Astrocyte (in vitro differentiated cells and primary cell): ENCODE data around the gene POLN. TPM values are rescaled to one million over a fixed set of nuclear protein-coding genes. Genes with fewer than 3 reads are reported as not detected.

Source experiments
- DNase-seq: peaks from one replicate; pipeline ENCODE4 v3.0.0-alpha.2; 2010; ENCODE audit warnings: low read depth
- FAIRE-seq: peaks from 2 replicates; lab custom pipeline; 2011; peaks lifted over from hg19 to GRCh38; lab: Jason Lieb, UNC
- H2AFZ ChIP-seq: 2 replicates; pipeline ENCODE4 v1.6.0; 2012; ENCODE audit warnings: low read depth, low read length, inconsistent platforms
- H3K27ac ChIP-seq: 2 replicates; pipeline ENCODE4 v1.5.1; 2011; ENCODE audit warnings: low read depth, low read length, inconsistent platforms
- H3K27me3 ChIP-seq: 2 replicates; pipeline ENCODE4 v1.6.0; 2011; ENCODE audit warnings: low read length, inconsistent platforms; ENCODE audit not compliant: insufficient read depth
- H3K36me3 ChIP-seq: 2 replicates; pipeline ENCODE4 v1.5.1; 2011; ENCODE audit warnings: low read length, inconsistent platforms; ENCODE audit not compliant: insufficient read depth
- H3K4me1 ChIP-seq: 2 replicates; pipeline ENCODE4 v1.5.1; 2011; ENCODE audit warnings: low read length, inconsistent platforms; ENCODE audit not compliant: insufficient read depth
- H3K4me2 ChIP-seq: 2 replicates; pipeline ENCODE4 v1.6.0; 2012; ENCODE audit warnings: low read length, inconsistent platforms
- H3K4me3 ChIP-seq: 2 replicates; pipeline ENCODE4 v1.5.1; 2011; ENCODE audit warnings: low read depth, mild to moderate bottlenecking, low read length, inconsistent platforms; ENCODE audit not compliant: insufficient read depth
- H3K79me2 ChIP-seq: 2 replicates; pipeline ENCODE4 v1.6.0; 2012; ENCODE audit warnings: mild to moderate bottlenecking, low read length, inconsistent platforms; ENCODE audit not compliant: insufficient read depth
- H3K9ac ChIP-seq: 2 replicates; pipeline ENCODE4 v1.6.0; 2012; ENCODE audit warnings: mild to moderate bottlenecking, low read length, inconsistent platforms
- H3K9me3 ChIP-seq: 2 replicates; pipeline ENCODE4 v1.5.1; 2012; ENCODE audit warnings: low read depth, mild to moderate bottlenecking, low read length, inconsistent platforms; ENCODE audit not compliant: insufficient read depth
- H4K20me1 ChIP-seq: 2 replicates; pipeline ENCODE4 v1.6.0; 2012; ENCODE audit warnings: low read length, inconsistent platforms; ENCODE audit not compliant: insufficient read depth
- H3K27ac Mint-ChIP-seq: one replicate; pipeline ENCODE4 v1.8.0; 2021; ENCODE audit warnings: mild to moderate bottlenecking, mixed read lengths; ENCODE audit not compliant: unreplicated experiment
- H3K27me3 Mint-ChIP-seq: one replicate; pipeline ENCODE4 v1.8.0; 2021; ENCODE audit warnings: low read depth, mixed read lengths; ENCODE audit not compliant: unreplicated experiment
- H3K36me3 Mint-ChIP-seq: one replicate; pipeline ENCODE4 v1.8.0; 2021; ENCODE audit warnings: low read depth, mixed read lengths; ENCODE audit not compliant: unreplicated experiment
- H3K4me1 Mint-ChIP-seq: one replicate; pipeline ENCODE4 v1.8.0; 2021; ENCODE audit warnings: low read depth, mixed read lengths; ENCODE audit not compliant: unreplicated experiment
- H3K4me3 Mint-ChIP-seq: one replicate; pipeline ENCODE4 v1.8.0; 2021; ENCODE audit warnings: mild to moderate bottlenecking, moderate library complexity, mixed read lengths; ENCODE audit not compliant: unreplicated experiment
- H3K9me3 Mint-ChIP-seq: one replicate; pipeline ENCODE4 v1.8.0; 2021; ENCODE audit warnings: mild to moderate bottlenecking, mixed read lengths; ENCODE audit not compliant: unreplicated experiment
- CTCF ChIP-seq: IDR thresholded peaks from 2 replicates; pipeline ENCODE4 v1.5.1; 2011; ENCODE audit warnings: low read depth, mild to moderate bottlenecking, inconsistent platforms, low read length, moderate library complexity; ENCODE audit not compliant: insufficient read depth
- EZH2 ChIP-seq: IDR thresholded peaks from 2 replicates; pipeline ENCODE4 v1.6.1; 2012; ENCODE audit warnings: mild to moderate bottlenecking, low read length, inconsistent platforms; ENCODE audit not compliant: insufficient read depth
- total RNA-seq: library from RNA; stranded (reverse); gene quantifications from 2 replicates; pipeline ENCODE4 v1.2.1, GENCODE V29; 2021

Gene POLN
- total RNA-seq, 1 donor from 2014 or later, result 3.1 TPM

- TF ChIP-seq CTCF (no peak), EZH2 (no peak)
- no peak overlapping the region for H3K4me3 ChIP-seq
- Mint-ChIP-seq H3K36me3 (peaks cover 5% of the 10 kb centered on the region), H3K4me3 (no peak overlapping the region), H3K9me3 (no peaks in the 10 kb centered on the region), H3K4me1 (peaks cover 11% of the 10 kb centered on the region), H3K27ac (no peak overlapping the region), H3K27me3 (peaks cover 38% of the 10 kb centered on the region)
- no peaks in the 10 kb centered on the region for H3K36me3 ChIP-seq
- no peaks in the 10 kb centered on the region for H3K9me3 ChIP-seq
- no peak overlapping the region for H3K4me2 ChIP-seq
- peaks cover 7% of the 10 kb centered on the region for H3K4me1 ChIP-seq
- FAIRE-seq (no peak), DNase-seq (no peak)
- no peak overlapping the region for H3K9ac ChIP-seq
- H4K20me1 ChIP-seq, result no peaks in the 10 kb centered on the region
- H3K27me3 ChIP-seq, result no peaks in the 10 kb centered on the region
- no peaks in the 10 kb centered on the region for H3K79me2 ChIP-seq
- H2AFZ ChIP-seq, result no peak overlapping the region
- no peak overlapping the region for H3K27ac ChIP-seq
Observed at GRCh38 chr4:2138846-2139500, 102.9 kb downstream of the POLN start.

GRCh38 chr4:2136726-2137125 lies 105.2 kb downstream of the POLN start:
- H2AFZ ChIP-seq, result no peak overlapping the region
- no peaks in the 10 kb centered on the region for H4K20me1 ChIP-seq
- Mint-ChIP-seq H3K27me3 (peaks cover 41% of the 10 kb centered on the region), H3K9me3 (peaks cover 13% of the 10 kb centered on the region), H3K27ac (no peak overlapping the region), H3K36me3 (peaks cover 5% of the 10 kb centered on the region), H3K4me3 (no peak overlapping the region), H3K4me1 (peaks cover 4% of the 10 kb centered on the region)
- H3K27ac ChIP-seq, result no peak overlapping the region
- H3K9me3 ChIP-seq, result peaks cover 2% of the 10 kb centered on the region
- no peak overlapping the region for H3K4me2 ChIP-seq
- no peak for DNase-seq
- no peak for FAIRE-seq
- TF ChIP-seq CTCF, result no peak
- TF ChIP-seq EZH2, result no peak
- no peak overlapping the region for H3K4me3 ChIP-seq
- H3K79me2 ChIP-seq, result no peaks in the 10 kb centered on the region
- H3K4me1 ChIP-seq, result peaks cover under 1% of the 10 kb centered on the region
- H3K27me3 ChIP-seq, result no peaks in the 10 kb centered on the region
- no peaks in the 10 kb centered on the region for H3K36me3 ChIP-seq
- no peak overlapping the region for H3K9ac ChIP-seq

- Mint-ChIP-seq H3K4me3 (no peak overlapping the region), H3K9me3 (peaks cover 18% of the 10 kb centered on the region), H3K4me1 (peaks cover 4% of the 10 kb centered on the region), H3K27me3 (peaks cover 34% of the 10 kb centered on the region), H3K36me3 (peaks cover 5% of the 10 kb centered on the region), H3K27ac (no peak overlapping the region)
- DNase-seq, result peak; percentile 28
- Histone ChIP-seq H3K27ac (no peak overlapping the region), H3K9ac (no peak overlapping the region), H4K20me1 (no peaks in the 10 kb centered on the region), H3K4me2 (no peak overlapping the region), H3K36me3 (no peaks in the 10 kb centered on the region), H2AFZ (no peak overlapping the region), H3K79me2 (no peaks in the 10 kb centered on the region), H3K4me3 (no peak overlapping the region), H3K9me3 (peaks cover 5% of the 10 kb centered on the region), H3K27me3 (no peaks in the 10 kb centered on the region), H3K4me1 (no peaks in the 10 kb centered on the region)
- TF ChIP-seq EZH2 (no peak), CTCF (no peak)
- FAIRE-seq, result no peak
Observed at GRCh38 chr4:2135083-2135482, 106.8 kb downstream of the POLN start.
